Activated CD8-positive, alpha-beta T cell treated with anti-CD3 and anti-CD28 coated beads for 36 hours (primary cell): ENCODE results near the gene RPRD1A. TPM values are rescaled to one million over a fixed set of nuclear protein-coding genes. Genes with fewer than 3 reads are reported as not detected.

Source experiments
- ATAC-seq: fragments of 200-7000 bp; cut with Tn5 transposase; one replicate; pipeline ENCODE4 v1.10.0; 2021; ENCODE audit warnings: mild to moderate bottlenecking, moderate library complexity
- CTCF ChIA-PET: fragments of 350-600 bp; sonication (Branson Sonifier 250); formaldehyde crosslinking; loops from one replicate; lab custom pipeline; 2021; ENCODE audit warnings: antibody characterized with exemption; lab: Charles Lee
- POLR2A ChIA-PET: fragments of 350-600 bp; sonication (Branson Sonifier 250); formaldehyde crosslinking; loops from one replicate; lab custom pipeline; 2021; ENCODE audit warnings: antibody characterized with exemption; lab: Charles Lee
- DNase-seq: peaks from one replicate; pipeline ENCODE4 v3.0.0-alpha.2; 2020
- H3K27ac Mint-ChIP-seq: one replicate; pipeline ENCODE4 v1.8.0; 2021; ENCODE audit warnings: mild to moderate bottlenecking, mixed read lengths
- H3K27me3 Mint-ChIP-seq: one replicate; pipeline ENCODE4 v1.8.0; 2021; ENCODE audit warnings: mixed read lengths
- H3K36me3 Mint-ChIP-seq: one replicate; pipeline ENCODE4 v1.8.0; 2021; ENCODE audit warnings: low read depth, mixed read lengths
- H3K4me1 Mint-ChIP-seq: one replicate; pipeline ENCODE4 v1.8.0; 2021; ENCODE audit warnings: low read depth, mixed read lengths
- H3K4me3 Mint-ChIP-seq: one replicate; pipeline ENCODE4 v1.8.0; 2021; ENCODE audit warnings: mild to moderate bottlenecking, moderate library complexity, mixed read lengths
- H3K9me3 Mint-ChIP-seq: one replicate; pipeline ENCODE4 v1.8.0; 2021; ENCODE audit warnings: mixed read lengths
- CTCF ChIP-seq: fragments of 200-600 bp; IDR thresholded peaks from one replicate; pipeline ENCODE4 v1.8.0; 2022; ENCODE audit warnings: antibody characterized with exemption, mild to moderate bottlenecking
- intact Hi-C: fragments of 100-400 bp; cut with micrococcal nuclease; formaldehyde crosslinking; loops from one replicate; pipeline ENCODE4 v1.10.0; 2022
- total RNA-seq, 2 experiments: library from RNA; stranded (reverse); gene quantifications; one replicate each; pipeline ENCODE4 v1.2.3, GENCODE V29; 2021

Gene RPRD1A
- total RNA-seq, 2 experiments from 2014 or later: 29.4 to 31.9 TPM

GRCh38 chr18:36009214-36009613 is 58.1 kb downstream of the RPRD1A start:
- no peak for ATAC-seq
- POLR2A ChIA-PET: no interaction called here
- Mint-ChIP-seq H3K27ac (no peak overlapping the region), H3K4me1 (no peaks in the 10 kb centered on the region), H3K4me3 (no peak overlapping the region), H3K9me3 (no peaks in the 10 kb centered on the region), H3K36me3 (no peaks in the 10 kb centered on the region), H3K27me3 (no peaks in the 10 kb centered on the region)
- CTCF ChIA-PET: interaction anchor here (1.2 kb wide), 1 partner anchor 9 kb away, joined by 4 read pairs; no protein-coding TSS in a partner anchor
- DNase-seq: no peak
- TF ChIP-seq CTCF: no peak
- intact Hi-C loops: no loop called here

- intact Hi-C loops: no loop called here
- no peaks in the 10 kb centered on the region for H3K27me3 Mint-ChIP-seq
- no peaks in the 10 kb centered on the region for H3K9me3 Mint-ChIP-seq
- ATAC-seq (no peak), DNase-seq (no peak)
- ChIA-PET CTCF (interaction anchor here (0.6 to 1.7 kb wide), 2 partner anchors 10 to 289 kb away, joined by 3 to 5 read pairs; no protein-coding TSS in a partner anchor), POLR2A (no interaction called here)
- no peaks in the 10 kb centered on the region for H3K4me1 Mint-ChIP-seq
- no peaks in the 10 kb centered on the region for H3K36me3 Mint-ChIP-seq
- H3K4me3 Mint-ChIP-seq: no peak overlapping the region
- no peak for TF ChIP-seq CTCF
- no peak overlapping the region for H3K27ac Mint-ChIP-seq
Observed at GRCh38 chr18:36006997-36007396, 60.4 kb downstream of the RPRD1A start.

DNA sequence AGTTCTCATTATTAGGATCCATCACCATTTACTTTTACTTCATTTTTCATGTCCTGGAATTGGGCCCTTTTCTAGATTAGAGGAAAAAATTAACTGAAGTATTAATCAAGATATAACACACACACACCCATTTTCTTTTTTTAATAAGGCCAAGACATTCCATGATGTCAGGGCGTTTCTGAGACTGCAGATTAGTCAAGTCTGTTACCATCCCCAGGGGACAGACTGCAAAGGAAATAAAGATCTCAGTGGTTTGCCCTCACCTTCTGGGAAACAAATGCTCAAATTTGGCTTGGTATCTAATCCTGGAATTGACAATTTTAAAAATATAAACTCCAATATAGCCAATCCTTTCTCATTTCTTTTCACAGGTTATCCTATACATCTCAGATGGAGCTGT is 67.4 kb downstream of the RPRD1A start:
- intact Hi-C loops: no loop called here

DNA sequence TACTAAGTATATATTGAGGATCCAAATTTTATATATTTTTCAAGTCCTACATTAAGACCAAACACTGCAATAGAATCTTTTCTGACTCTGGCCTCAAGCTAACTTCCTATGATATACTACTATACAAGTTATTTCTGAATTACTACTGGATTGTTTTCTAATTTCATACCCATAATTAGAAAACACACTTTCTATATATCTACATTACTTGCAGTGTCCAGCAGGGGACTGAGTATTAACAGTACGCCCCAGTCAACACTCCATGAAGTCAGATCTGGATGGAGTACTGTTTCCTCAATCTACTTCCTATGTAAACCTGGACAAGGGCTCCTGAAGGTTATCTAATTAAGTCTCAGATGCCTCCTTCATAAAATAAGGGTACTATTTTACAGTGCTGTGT is 68.4 kb downstream of the RPRD1A start:
- H3K9me3 Mint-ChIP-seq: no peaks in the 10 kb centered on the region
- H3K27me3 Mint-ChIP-seq: no peaks in the 10 kb centered on the region
- H3K4me1 Mint-ChIP-seq: no peaks in the 10 kb centered on the region
- no peak overlapping the region for H3K27ac Mint-ChIP-seq
- no peak overlapping the region for H3K4me3 Mint-ChIP-seq
- ChIA-PET POLR2A (no interaction called here), CTCF (interaction anchor here (2.2 kb wide), 1 partner anchor 19 kb away, joined by 9 read pairs; no protein-coding TSS in a partner anchor)
- DNase-seq (no peak), ATAC-seq (no peak)
- intact Hi-C loops: no loop called here
- TF ChIP-seq CTCF: peak; percentile 28
- no peaks in the 10 kb centered on the region for H3K36me3 Mint-ChIP-seq

More for the DNA sequence above, 67.4 kb downstream of the RPRD1A start:
- no peaks in the 10 kb centered on the region for H3K4me1 Mint-ChIP-seq
- DNase-seq: no peak
- TF ChIP-seq CTCF: no peak
- ChIA-PET CTCF (interaction anchor here (2.2 kb wide), 1 partner anchor 18 kb away, joined by 9 read pairs; no protein-coding TSS in a partner anchor), POLR2A (no interaction called here)
- no peaks in the 10 kb centered on the region for H3K27me3 Mint-ChIP-seq
- ATAC-seq: no peak
- no peak overlapping the region for H3K4me3 Mint-ChIP-seq
- H3K27ac Mint-ChIP-seq: no peak overlapping the region
- no peaks in the 10 kb centered on the region for H3K36me3 Mint-ChIP-seq
- H3K9me3 Mint-ChIP-seq: no peaks in the 10 kb centered on the region

DNA sequence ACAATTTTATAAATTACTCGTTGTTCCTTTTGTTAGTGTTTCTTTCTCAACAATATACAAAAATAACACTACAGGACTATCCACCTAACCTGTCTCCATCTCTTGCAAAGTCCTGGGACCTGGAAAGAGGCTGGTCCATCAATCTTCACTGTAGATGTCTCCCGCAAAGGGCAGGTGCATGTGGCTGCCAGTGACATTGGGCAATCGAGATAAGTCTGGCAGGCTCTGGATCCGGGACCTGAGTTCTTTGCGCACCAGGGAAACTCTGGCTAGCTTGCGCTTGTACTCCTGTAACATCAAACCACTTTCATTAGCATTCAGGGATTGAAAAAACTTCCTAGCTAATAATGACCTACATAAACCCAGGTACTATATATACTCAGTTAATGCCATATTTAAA is 74.3 kb downstream of the RPRD1A start:
- Mint-ChIP-seq H3K36me3 (no peaks in the 10 kb centered on the region), H3K9me3 (no peaks in the 10 kb centered on the region), H3K4me1 (no peaks in the 10 kb centered on the region), H3K27me3 (no peaks in the 10 kb centered on the region), H3K4me3 (no peak overlapping the region), H3K27ac (no peak overlapping the region)
- intact Hi-C loops: no loop called here
- ChIA-PET POLR2A (interaction anchor here (1.5 kb wide), 1 partner anchor 11 kb away, joined by 4 read pairs; no protein-coding TSS in a partner anchor), CTCF (interaction anchor here (1.6 kb wide), 1 partner anchor 9 kb away, joined by 5 read pairs; no protein-coding TSS in a partner anchor)
- no peak for DNase-seq
- ATAC-seq: no peak
- TF ChIP-seq CTCF: no peak
